ENCODE measurements around the gene OTOF. TPM values are rescaled to one million over a fixed set of nuclear protein-coding genes. Genes with fewer than 3 reads are reported as not detected.

The OTOF gene
- total RNA-seq, 3 donors from 2014 or later, result 0.60 TPM; not detected in 2

DNA sequence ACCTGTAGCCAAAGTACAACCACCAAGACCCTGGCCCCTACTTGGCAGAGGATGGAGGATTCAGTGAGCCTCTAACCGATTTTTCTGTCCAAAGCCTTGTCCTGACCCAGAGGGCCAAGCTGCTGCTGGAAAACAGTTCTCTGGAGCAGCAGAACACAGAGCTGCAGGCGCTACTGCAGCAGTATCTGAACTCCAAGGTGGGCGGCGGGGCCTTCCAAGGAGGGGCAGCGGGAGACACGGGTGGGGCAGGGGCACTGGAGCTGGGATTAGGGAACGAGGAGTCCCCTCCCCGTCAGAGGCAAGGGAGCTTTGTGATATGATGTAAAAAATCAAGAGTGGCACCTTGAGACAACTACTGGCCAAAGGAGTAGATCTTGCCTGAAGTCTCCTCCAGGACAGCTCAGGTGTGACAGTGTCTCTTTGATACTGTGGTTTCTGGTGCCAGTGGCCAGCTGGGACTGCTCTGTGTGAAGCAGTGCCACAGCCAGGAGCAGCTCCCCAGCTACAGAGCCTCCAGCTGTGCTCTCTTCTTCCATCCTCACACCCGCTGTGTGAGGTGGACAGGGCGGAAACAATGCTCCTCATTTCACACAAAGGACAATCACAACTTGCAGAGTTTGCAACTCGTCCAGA lies 22.8 kb downstream of the OTOF start:
- DNase-seq, result no peak
- Histone ChIP-seq H3K4me3 (no peak overlapping the region), H3K9me3 (no peaks in the 10 kb centered on the region), H3K36me3 (ENCODE audit: low read depth) (no peaks in the 10 kb centered on the region), H3K4me1 (ENCODE audit: low read depth) (no peaks in the 10 kb centered on the region)
- intact Hi-C loops (cut with DNase I, micrococcal nuclease), result no loop called here
- ATAC-seq, result peak; percentile 4
- TF ChIP-seq, protein P1, sequence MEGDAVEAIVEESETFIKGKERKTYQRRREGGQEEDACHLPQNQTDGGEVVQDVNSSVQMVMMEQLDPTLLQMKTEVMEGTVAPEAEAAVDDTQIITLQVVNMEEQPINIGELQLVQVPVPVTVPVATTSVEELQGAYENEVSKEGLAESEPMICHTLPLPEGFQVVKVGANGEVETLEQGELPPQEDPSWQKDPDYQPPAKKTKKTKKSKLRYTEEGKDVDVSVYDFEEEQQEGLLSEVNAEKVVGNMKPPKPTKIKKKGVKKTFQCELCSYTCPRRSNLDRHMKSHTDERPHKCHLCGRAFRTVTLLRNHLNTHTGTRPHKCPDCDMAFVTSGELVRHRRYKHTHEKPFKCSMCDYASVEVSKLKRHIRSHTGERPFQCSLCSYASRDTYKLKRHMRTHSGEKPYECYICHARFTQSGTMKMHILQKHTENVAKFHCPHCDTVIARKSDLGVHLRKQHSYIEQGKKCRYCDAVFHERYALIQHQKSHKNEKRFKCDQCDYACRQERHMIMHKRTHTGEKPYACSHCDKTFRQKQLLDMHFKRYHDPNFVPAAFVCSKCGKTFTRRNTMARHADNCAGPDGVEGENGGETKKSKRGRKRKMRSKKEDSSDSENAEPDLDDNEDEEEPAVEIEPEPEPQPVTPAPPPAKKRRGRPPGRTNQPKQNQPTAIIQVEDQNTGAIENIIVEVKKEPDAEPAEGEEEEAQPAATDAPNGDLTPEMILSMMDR (IDR thresholded peaks at IDR 0.05), result no peak

DNA sequence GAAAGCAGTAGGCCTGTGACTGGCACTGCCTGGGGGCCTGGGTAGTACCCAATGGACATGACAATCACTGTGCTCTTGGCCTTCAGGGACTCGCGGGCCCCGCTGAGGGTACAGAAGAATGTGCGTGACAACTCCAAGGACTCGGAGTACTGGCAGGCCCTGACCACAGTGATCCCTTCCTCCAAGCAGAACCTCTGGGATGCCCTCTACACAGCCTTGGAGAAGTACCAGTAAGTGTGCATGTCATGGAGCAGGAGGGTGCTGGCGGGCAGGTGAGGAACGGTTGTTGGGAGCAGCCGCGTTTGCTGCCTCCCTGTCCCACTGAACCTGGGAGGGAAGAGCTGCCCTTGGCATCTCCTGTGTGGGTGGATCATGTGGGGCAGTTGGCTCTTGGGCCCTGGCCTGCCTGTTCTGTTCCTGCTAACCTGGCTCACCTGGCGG lies 23.3 kb downstream of the OTOF start:
- ATAC-seq (no peak), DNase-seq (no peak)
- H3K36me3 ChIP-seq (ENCODE audit: low read depth), result no peaks in the 10 kb centered on the region
- no peaks in the 10 kb centered on the region for H3K4me1 ChIP-seq (ENCODE audit: low read depth)
- intact Hi-C loops (cut with DNase I, micrococcal nuclease), result no loop called here
- H3K4me3 ChIP-seq, result no peak overlapping the region
- TF ChIP-seq, protein P1 (IDR thresholded peaks at IDR 0.05), result no peak
- H3K9me3 ChIP-seq, result no peaks in the 10 kb centered on the region

DNA sequence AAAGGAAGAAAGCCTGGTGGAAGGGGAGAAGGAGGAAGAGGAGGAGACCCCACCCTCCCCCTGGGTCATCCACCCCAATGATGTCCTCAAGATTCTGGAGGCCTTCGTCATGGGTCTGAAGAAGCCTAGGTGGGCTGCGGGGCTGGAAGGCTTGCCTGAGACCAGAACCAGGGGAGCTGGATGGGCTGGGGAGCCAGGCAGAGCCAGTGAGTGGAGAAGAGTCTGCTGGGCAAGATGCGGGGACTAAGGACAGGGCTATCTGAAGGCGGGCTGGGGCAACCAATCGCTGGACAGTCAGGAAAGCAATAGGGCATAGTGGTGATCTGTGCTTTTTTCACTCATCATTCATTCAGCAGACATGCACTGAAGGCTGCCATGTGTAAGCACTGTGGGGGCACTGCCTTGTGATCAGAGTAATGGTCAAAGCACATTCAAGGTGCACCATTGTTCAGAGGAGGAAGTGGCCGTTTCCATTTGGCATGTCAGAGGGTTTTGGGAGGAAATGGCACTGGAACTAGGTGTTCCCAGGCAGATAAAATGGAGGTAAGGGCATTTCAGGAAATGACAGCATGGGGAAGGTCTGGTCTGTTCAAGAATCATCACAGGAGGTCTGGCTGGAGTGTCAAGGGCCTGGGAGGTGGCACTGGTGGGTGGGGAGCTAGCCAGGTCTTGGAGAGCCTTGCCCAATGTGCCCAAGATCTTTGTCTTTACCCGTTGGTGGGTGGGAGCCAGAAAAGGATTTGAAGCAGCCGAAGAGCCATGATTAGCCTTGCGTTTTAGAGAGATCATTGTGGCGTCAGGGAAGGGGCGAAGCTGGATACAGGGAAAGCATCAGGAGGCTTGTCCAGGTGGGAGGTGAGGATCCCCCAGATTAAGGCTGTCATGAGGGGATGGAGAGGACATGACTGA lies 24.2 kb downstream of the OTOF start:
- ATAC-seq (no peak), DNase-seq (no peak)
- Histone ChIP-seq H3K4me1 (ENCODE audit: low read depth) (no peaks in the 10 kb centered on the region), H3K36me3 (ENCODE audit: low read depth) (no peaks in the 10 kb centered on the region), H3K4me3 (no peak overlapping the region), H3K9me3 (no peaks in the 10 kb centered on the region)
- intact Hi-C loops (cut with DNase I, micrococcal nuclease), result no loop called here
- TF ChIP-seq, protein P1 (IDR thresholded peaks at IDR 0.05), result no peak

DNA sequence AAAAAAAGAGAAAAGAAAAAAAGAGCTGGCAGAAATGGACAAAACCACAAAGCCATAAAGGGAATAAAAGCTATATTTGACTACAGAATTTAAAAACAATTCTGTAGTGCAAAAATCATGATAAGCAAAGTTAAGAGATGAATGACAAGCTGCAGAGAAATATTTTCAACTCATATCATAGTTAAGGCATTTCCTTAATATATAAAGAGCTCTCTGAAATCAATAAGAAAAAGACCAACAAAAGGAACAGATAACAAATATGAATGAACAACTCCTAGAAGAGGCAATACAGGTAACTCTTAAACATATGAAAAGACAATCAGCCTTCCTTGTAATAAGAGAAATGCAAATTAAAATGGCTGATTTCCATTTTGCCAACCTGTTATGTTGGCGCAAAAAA lies 26.2 kb downstream of the OTOF start:
- DNase-seq (no peak), ATAC-seq (no peak)
- intact Hi-C loops (cut with DNase I, micrococcal nuclease), result no loop called here
- Histone ChIP-seq H3K9me3 (no peaks in the 10 kb centered on the region), H3K36me3 (ENCODE audit: low read depth) (no peaks in the 10 kb centered on the region), H3K4me3 (no peak overlapping the region), H3K4me1 (ENCODE audit: low read depth) (no peaks in the 10 kb centered on the region)
- TF ChIP-seq, protein P1 (IDR thresholded peaks at IDR 0.05), result no peak

DNA sequence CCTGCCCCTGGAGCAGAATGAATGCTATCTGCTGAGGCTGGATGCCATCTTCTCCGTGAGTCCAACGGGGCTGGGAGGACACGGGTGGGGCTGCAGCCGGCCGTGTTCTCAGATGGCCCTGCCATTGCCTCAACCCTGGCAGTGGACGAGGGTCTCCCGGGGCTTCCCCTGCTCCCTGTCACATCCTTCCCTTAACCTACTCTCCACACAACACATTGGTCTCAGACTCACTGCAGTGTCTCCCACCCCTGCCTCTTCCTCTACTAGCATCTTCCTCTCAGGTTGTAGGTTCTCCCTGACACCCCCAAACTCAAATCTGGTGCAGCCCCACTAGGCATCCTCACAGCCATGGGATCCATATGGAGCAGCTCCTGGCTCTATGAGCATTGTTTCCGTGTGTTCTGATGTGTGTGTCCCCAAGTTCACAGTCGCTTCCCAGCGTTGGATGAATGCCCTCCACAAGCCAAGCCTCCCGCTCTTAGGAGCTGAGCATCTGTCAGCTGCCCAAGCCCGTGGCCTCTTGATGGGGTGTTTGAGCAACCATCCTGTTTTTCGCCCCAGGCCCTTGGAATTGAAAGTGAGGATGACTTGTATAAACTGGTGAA lies 27.8 kb downstream of the OTOF start:
- ATAC-seq, result no peak
- intact Hi-C loops (cut with DNase I, micrococcal nuclease), result no loop called here

More for the DNA sequence above, 27.8 kb downstream of the OTOF start:
- Histone ChIP-seq H3K4me3 (no peak overlapping the region), H3K9me3 (no peaks in the 10 kb centered on the region), H3K4me1 (ENCODE audit: low read depth) (no peaks in the 10 kb centered on the region), H3K36me3 (ENCODE audit: low read depth) (no peaks in the 10 kb centered on the region)
- no peak for DNase-seq
- TF ChIP-seq, protein P1 (IDR thresholded peaks at IDR 0.05), result no peak
